ENCODE data around the gene CCNDBP1.
"Not testable (repeated sequence)": the region's sequence is repeated elsewhere in the genome, so short reads cannot be mapped to it uniquely, and the experiment has no call there.

The CCNDBP1 gene

GRCh38 chr15:43183270-43183669 is 1.9 kb upstream of the CCNDBP1 start:
- no peak overlapping the region for H3K4me3 Mint-ChIP-seq
- peaks cover 26% of the 10 kb centered on the region for H3K36me3 Mint-ChIP-seq
- H3K4me1 Mint-ChIP-seq, result peaks cover 21% of the 10 kb centered on the region
- ATAC-seq, result no peak
- peak overlapping the region; percentile 47 for H3K27ac Mint-ChIP-seq
- no peaks in the 10 kb centered on the region for H3K27me3 Mint-ChIP-seq
- H3K9me3 Mint-ChIP-seq, result no peaks in the 10 kb centered on the region

DNA sequence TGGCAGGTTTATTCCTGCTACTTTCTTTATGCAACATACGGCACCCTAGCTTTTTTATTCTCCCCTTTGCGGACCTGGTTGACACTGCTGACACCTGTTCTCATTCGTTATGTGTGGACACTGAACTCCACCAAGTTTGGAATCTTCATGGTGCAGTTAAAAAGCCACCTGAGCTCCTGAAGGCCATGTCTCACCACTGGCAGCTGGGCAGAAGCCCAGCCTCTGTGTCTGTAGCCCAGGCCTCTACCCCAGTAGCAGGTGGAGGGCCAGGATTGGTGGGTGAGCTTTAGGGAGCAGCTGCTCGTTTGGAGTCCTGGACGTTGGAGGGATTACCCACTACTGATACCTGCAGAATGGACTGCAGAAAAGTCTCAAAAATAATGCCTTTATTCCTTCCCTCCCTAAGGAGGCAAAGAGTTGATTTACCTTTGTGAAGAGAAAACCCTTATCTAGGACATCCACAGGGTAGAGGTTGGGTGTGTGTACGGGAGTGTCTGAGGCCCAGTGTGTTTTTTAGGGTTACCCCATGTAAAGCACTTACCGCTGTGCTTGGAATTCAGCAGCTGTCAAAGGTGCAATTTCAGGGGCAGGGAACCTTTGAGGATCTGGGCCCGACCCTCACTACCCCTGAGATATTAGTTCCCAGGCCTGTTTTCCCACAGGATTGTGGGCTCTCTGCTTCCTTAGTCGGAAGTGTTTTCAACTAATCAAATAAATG is 637 bp upstream of the CCNDBP1 start:
- H3K9me3 Mint-ChIP-seq, result no peaks in the 10 kb centered on the region
- ATAC-seq, result no peak
- H3K27ac Mint-ChIP-seq, result peak overlapping the region; percentile 96
- H3K4me1 Mint-ChIP-seq, result peaks cover 25% of the 10 kb centered on the region
- H3K36me3 Mint-ChIP-seq, result peaks cover 31% of the 10 kb centered on the region
- peak overlapping the region; percentile 99 for H3K4me3 Mint-ChIP-seq
- H3K27me3 Mint-ChIP-seq, result no peaks in the 10 kb centered on the region

DNA sequence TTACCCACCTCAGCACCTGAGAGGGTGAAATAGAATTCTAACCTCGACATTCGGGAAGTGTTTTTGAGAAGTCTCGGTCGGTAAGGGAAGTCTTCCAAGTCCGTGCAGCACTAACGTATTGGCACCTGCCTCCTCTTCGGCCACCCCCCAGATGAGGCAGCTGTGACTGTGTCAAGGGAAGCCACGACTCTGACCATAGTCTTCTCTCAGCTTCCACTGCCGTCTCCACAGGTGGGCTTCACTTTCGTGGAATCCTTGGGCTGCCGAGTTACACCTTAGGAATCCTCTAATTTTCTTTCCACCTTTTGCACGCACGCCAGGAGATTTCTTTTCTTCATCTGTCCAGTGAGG is 775 bp downstream of the CCNDBP1 start:
- H3K36me3 Mint-ChIP-seq, result peaks cover 39% of the 10 kb centered on the region
- peaks cover 27% of the 10 kb centered on the region for H3K4me1 Mint-ChIP-seq
- ATAC-seq, result peak; percentile 32
- no peaks in the 10 kb centered on the region for H3K9me3 Mint-ChIP-seq
- H3K27ac Mint-ChIP-seq, result peak overlapping the region; percentile 96
- peak overlapping the region; percentile 99 for H3K4me3 Mint-ChIP-seq
- no peaks in the 10 kb centered on the region for H3K27me3 Mint-ChIP-seq

GRCh38 chr15:43187544-43188155 is 2.4 kb downstream of the CCNDBP1 start:
- H3K9me3 Mint-ChIP-seq, result no peaks in the 10 kb centered on the region
- H3K4me3 Mint-ChIP-seq, result peak overlapping the region; percentile 52
- no peak overlapping the region for H3K27ac Mint-ChIP-seq

GRCh38 chr15:43189296-43189695 is 4.1 kb downstream of the CCNDBP1 start:
- Mint-ChIP-seq H3K9me3 (no peaks in the 10 kb centered on the region), H3K27me3 (no peaks in the 10 kb centered on the region), H3K36me3 (peaks cover 40% of the 10 kb centered on the region), H3K27ac (no peak overlapping the region), H3K4me3 (no peak overlapping the region), H3K4me1 (peaks cover 27% of the 10 kb centered on the region)
- no peak for ATAC-seq

More at GRCh38 chr15:43187544-43188155, 2.4 kb downstream of the CCNDBP1 start:
- Mint-ChIP-seq H3K27me3 (no peaks in the 10 kb centered on the region), H3K36me3 (peaks cover 40% of the 10 kb centered on the region), H3K4me1 (peaks cover 27% of the 10 kb centered on the region)
- ATAC-seq, result no peak

- Mint-ChIP-seq H3K4me3 (no peak overlapping the region), H3K9me3 (no peaks in the 10 kb centered on the region), H3K36me3 (peaks cover 48% of the 10 kb centered on the region), H3K4me1 (peaks cover 21% of the 10 kb centered on the region), H3K27ac (no peak overlapping the region), H3K27me3 (no peaks in the 10 kb centered on the region)
- no peak for ATAC-seq
Observed at GRCh38 chr15:43190178-43190577, 5.0 kb downstream of the CCNDBP1 start.

DNA sequence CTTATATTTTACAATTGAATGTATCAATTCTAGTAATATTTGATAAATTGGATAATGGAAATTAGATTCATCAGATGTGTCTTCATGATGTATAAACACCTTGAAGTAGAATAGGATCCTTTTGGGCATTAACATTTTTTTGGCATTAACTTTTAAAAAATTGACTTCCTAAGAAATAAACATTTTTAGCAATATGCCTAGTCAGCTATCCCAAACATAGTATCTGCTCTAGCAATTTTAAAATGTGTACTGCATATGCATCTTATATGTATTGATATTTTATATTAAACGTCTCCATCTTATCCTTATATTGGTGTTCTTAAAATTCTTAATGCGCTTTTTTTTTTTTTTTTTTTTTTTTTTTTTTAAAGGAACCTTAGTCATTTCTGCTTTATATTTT is 8.5 kb downstream of the CCNDBP1 start:
- Mint-ChIP-seq H3K9me3 (peaks cover 5% of the 10 kb centered on the region), H3K27ac (no peak overlapping the region), H3K27me3 (no peaks in the 10 kb centered on the region), H3K4me1 (peaks cover 18% of the 10 kb centered on the region), H3K4me3 (no peak overlapping the region), H3K36me3 (peaks cover 74% of the 10 kb centered on the region)
- no peak for ATAC-seq

DNA sequence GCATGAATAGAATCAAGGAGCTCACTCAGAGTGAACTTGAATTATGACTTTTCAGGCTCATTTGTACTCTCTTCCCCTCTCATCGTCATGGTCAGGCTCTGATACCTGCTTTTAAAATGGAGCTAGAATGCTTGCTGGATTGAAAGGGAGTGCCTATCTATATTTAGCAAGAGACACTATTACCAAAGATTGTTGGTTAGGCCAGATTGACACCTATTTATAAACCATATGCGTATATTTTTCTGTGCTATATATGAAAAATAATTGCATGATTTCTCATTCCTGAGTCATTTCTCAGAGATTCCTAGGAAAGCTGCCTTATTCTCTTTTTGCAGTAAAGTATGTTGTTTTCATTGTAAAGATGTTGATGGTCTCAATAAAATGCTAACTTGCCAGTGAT is 9.6 kb downstream of the CCNDBP1 start:
- H3K4me1 Mint-ChIP-seq, result peaks cover 13% of the 10 kb centered on the region

DNA sequence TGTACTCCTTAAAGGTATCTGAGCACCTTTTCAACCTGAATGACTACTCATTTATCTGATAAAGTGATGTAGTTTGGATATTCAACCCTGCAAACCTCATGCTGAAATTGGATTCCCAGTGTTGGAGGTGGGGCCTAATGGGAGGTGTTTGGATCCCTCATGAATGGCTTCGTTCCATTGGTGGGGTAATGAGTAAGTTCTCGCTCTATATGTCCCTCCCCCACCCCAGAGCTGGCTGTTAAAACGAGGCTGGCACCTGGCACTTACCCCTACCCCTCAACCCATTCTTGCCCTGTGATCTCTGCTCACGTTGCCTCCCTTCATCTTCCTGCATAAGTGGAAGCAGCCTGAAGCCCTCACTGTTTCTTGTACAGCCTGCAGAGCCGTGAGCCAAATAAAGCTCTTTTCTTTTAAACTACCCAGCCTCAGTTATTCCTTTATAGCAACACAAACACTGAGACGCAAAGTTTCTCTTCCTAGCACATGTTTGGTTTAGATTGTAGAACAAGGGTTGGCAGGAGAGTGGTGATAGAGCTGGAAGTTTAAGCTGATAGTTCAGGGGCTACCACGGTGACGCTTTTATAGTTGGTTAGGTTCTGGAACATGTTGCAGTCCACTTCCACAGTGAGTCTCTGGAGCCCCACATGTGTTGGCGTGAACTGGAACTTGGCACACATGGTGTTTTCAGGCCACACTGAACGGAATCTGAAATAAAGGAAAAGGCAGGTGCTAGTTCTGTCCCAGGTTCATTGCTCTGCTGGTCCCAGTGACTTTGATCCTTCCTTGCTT is 11.8 kb downstream of the CCNDBP1 start:
- H3K27me3 Mint-ChIP-seq, result no peaks in the 10 kb centered on the region
- peaks cover 13% of the 10 kb centered on the region for H3K4me1 Mint-ChIP-seq
- no peak overlapping the region for H3K4me3 Mint-ChIP-seq
- peaks cover 5% of the 10 kb centered on the region for H3K9me3 Mint-ChIP-seq
- H3K27ac Mint-ChIP-seq, result no peak overlapping the region
- peaks cover 48% of the 10 kb centered on the region for H3K36me3 Mint-ChIP-seq
- no peak for ATAC-seq

More for the DNA sequence above, 9.6 kb downstream of the CCNDBP1 start:
- ATAC-seq, result no peak
- H3K9me3 Mint-ChIP-seq, result peaks cover 5% of the 10 kb centered on the region
- no peaks in the 10 kb centered on the region for H3K27me3 Mint-ChIP-seq
- no peak overlapping the region for H3K4me3 Mint-ChIP-seq
- H3K36me3 Mint-ChIP-seq, result peaks cover 67% of the 10 kb centered on the region
- H3K27ac Mint-ChIP-seq, result no peak overlapping the region

- peaks cover 13% of the 10 kb centered on the region for H3K4me1 Mint-ChIP-seq
- H3K27me3 Mint-ChIP-seq, H3K4me3 Mint-ChIP-seq, ATAC-seq, H3K27ac Mint-ChIP-seq, H3K9me3 Mint-ChIP-seq: not testable (repeated sequence)
- peaks cover 40% of the 10 kb centered on the region for H3K36me3 Mint-ChIP-seq
Observed at GRCh38 chr15:43197773-43198172, 12.6 kb downstream of the CCNDBP1 start.

GRCh38 chr15:43198556-43198955 is 13.4 kb downstream of the CCNDBP1 start:
- not testable (repeated sequence) for H3K27ac Mint-ChIP-seq, H3K4me3 Mint-ChIP-seq, H3K27me3 Mint-ChIP-seq, ATAC-seq, H3K9me3 Mint-ChIP-seq
- Mint-ChIP-seq H3K36me3 (peaks cover 37% of the 10 kb centered on the region), H3K4me1 (peaks cover 13% of the 10 kb centered on the region)

DNA sequence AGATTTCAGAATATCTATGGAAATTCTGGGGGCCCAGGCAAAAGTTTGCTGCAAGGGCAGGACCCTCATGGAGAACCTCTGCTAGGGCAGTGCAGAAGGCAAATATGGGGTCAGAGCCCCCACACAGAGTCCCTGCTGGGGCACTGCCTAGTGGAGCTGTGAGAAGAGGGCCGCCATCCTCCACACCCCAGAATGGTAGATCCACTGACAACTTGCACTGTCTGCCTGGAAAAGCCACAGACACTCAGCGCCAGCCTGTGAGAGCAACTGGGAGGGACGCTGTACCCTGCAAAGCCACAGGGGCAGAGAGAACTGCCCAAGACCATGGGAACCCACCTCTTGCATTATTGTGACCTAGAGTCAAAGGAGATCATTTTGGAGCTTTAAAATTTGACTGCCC is 13.8 kb downstream of the CCNDBP1 start:
- H3K4me1 Mint-ChIP-seq, result peaks cover 14% of the 10 kb centered on the region
- no peak for ATAC-seq
- peaks cover 37% of the 10 kb centered on the region for H3K36me3 Mint-ChIP-seq
- H3K4me3 Mint-ChIP-seq, result no peak overlapping the region
- H3K27ac Mint-ChIP-seq, result no peak overlapping the region
- no peaks in the 10 kb centered on the region for H3K27me3 Mint-ChIP-seq
- H3K9me3 Mint-ChIP-seq, result peaks cover 5% of the 10 kb centered on the region

DNA sequence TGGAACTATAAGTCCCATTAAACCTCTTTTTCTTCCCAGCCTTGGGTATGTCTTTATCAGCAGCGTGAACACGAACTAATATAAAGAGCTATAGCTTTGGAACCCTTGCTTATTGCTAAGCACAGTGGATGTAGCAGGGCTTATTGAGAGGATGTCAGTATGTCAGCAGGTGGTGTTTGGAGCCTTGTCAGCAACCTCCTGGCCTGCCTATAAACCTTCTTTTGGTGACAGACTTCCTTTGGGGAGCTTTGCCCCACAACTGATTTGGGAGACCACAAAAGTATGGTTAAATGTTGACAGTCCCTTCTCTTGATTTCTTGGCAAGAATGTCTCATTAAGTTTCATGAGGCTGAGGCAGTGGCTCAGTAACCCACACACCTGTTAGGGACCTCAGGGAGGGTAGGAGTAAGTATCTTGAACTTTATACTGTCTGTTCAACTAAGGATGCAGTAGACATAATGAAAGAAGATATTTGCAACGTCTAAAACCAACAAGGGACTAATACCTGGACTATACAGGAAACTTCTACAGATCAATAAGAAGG is 14.8 kb downstream of the CCNDBP1 start:
- no peak for ATAC-seq
- Mint-ChIP-seq H3K36me3 (peaks cover 27% of the 10 kb centered on the region), H3K4me3 (no peak overlapping the region), H3K27ac (no peak overlapping the region), H3K27me3 (no peaks in the 10 kb centered on the region), H3K4me1 (peaks cover 21% of the 10 kb centered on the region), H3K9me3 (peaks cover 5% of the 10 kb centered on the region)

DNA sequence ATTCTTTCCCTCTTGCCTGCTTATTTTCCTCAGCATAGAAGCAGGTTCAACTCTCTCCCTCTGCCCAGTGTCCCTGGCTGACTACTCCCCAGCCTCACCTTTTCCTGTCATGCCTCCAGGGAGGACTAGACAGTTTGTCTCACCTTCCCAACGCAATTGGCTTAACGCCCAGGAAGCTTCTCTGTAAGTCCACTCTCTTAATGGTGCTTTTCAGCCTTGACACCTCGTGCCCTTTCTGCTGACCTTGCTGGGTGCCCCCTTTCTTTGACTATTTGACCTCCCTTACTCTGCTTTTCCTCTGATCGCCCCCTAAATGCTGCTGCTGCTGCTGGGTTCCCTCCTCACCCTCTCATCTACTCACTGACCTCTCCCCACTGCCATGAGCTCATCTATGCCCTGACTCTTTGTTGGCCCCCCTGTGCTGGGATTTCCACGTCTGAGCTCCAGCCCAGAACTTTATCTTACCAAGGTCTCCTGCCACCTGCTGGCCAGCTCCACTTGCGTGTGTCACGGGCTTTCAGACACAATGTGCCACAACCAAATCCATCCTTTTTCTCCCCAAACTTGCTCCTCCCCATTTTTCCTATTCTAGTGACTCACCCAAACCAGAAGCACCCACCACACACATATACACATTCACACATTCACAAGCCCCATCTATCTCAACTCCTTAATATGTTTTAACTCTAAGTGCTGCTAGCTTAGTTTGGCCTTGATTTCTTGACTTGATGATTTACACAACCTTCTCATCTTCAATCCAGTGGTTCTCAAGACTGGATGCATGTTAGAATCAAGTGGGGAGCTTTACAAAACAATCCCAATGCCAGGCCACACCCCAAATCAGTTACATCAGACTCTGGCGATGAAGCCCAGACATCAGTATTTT is 19.1 kb downstream of the CCNDBP1 start:
- peak; percentile 59 for ATAC-seq
- H3K36me3 Mint-ChIP-seq, result no peaks in the 10 kb centered on the region
- no peak overlapping the region for H3K27ac Mint-ChIP-seq
- peaks cover 16% of the 10 kb centered on the region for H3K27me3 Mint-ChIP-seq
- peaks cover 9% of the 10 kb centered on the region for H3K4me1 Mint-ChIP-seq
- H3K9me3 Mint-ChIP-seq, result no peaks in the 10 kb centered on the region
- H3K4me3 Mint-ChIP-seq, result no peak overlapping the region

- no peaks in the 10 kb centered on the region for H3K9me3 Mint-ChIP-seq
- H3K27ac Mint-ChIP-seq, result no peak overlapping the region
- no peaks in the 10 kb centered on the region for H3K36me3 Mint-ChIP-seq
- H3K27me3 Mint-ChIP-seq, result peaks cover 34% of the 10 kb centered on the region
- H3K4me1 Mint-ChIP-seq, result peaks cover 9% of the 10 kb centered on the region
- no peak overlapping the region for H3K4me3 Mint-ChIP-seq
- no peak for ATAC-seq
Observed at GRCh38 chr15:43206054-43206453, 20.9 kb downstream of the CCNDBP1 start.

Data from stimulated activated memory B cell treated with anti-CD40 and anti-IgM and Interleukin-4, amounts not matched to agents 10 μg/mL and 1 μg/mL and 100 μg/mL, for 72 hours (primary cell).